ENCODE measurements around the gene EFEMP1. TPM values are rescaled to one million over a fixed set of nuclear protein-coding genes. Genes with fewer than 3 reads are reported as not detected.
"Not testable (repeated sequence)": the region's sequence is repeated elsewhere in the genome, so short reads cannot be mapped to it uniquely, and the experiment has no call there.

EFEMP1 gene
- total RNA-seq, 1 experiment from 2014 or later = 0.15 TPM

DNA sequence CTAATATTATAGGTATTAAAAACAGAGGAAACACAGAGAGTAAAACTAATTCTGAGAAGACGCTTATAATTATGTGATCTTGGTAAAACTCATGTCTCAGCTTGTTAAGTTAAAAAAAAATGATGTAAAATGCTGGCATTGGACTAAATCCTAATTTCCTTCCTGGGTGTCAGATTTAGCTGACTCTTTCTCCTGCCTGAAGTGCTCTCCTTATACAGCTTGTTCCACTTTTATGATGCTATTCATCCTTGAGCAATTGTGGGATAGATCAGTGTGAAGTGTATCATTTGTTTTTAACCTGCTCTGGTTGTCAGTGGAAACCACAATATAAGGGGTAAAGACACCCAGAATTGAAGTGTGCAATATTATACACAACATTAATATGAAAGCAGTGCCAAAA lies 84.9 kb downstream of the EFEMP1 start:
- no peaks in the 10 kb centered on the region for H3K4me1 ChIP-seq (ENCODE audit: insufficient read depth, low read length, poor library complexity, severe bottlenecking)
- no TSS peak for BruUV-seq (replicated peaks)
- ChIA-PET CTCF (no interaction called here), POLR2A (ENCODE audit: low non-redundant PET) (no interaction called here)
- no peaks in the 10 kb centered on the region for H3K9me3 ChIP-seq (ENCODE audit: low read depth, low read length, poor library complexity, severe bottlenecking)
- no peak overlapping the region for H3K4me3 ChIP-seq (ENCODE audit: low read depth, low read length, poor library complexity, severe bottlenecking)
- no peaks in the 10 kb centered on the region for H3K36me3 ChIP-seq (ENCODE audit: insufficient read depth, low read length, poor library complexity, severe bottlenecking)
- no peak for TF ChIP-seq EZH2 (IDR thresholded peaks at IDR 0.05; ENCODE audit: borderline replicate concordance, low read depth, low read length, poor library complexity, severe bottlenecking)
- TF ChIP-seq, protein P1, sequence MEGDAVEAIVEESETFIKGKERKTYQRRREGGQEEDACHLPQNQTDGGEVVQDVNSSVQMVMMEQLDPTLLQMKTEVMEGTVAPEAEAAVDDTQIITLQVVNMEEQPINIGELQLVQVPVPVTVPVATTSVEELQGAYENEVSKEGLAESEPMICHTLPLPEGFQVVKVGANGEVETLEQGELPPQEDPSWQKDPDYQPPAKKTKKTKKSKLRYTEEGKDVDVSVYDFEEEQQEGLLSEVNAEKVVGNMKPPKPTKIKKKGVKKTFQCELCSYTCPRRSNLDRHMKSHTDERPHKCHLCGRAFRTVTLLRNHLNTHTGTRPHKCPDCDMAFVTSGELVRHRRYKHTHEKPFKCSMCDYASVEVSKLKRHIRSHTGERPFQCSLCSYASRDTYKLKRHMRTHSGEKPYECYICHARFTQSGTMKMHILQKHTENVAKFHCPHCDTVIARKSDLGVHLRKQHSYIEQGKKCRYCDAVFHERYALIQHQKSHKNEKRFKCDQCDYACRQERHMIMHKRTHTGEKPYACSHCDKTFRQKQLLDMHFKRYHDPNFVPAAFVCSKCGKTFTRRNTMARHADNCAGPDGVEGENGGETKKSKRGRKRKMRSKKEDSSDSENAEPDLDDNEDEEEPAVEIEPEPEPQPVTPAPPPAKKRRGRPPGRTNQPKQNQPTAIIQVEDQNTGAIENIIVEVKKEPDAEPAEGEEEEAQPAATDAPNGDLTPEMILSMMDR (conservative IDR thresholded peaks at IDR 0.05; ENCODE audit: low read depth, low read length) = no peak
- no peaks in the 10 kb centered on the region for H3K27me3 ChIP-seq (replicated peaks; ENCODE audit: insufficient read depth, low read depth, low read length, poor library complexity)
- intact Hi-C loops (cut with micrococcal nuclease; ENCODE audit: unreplicated experiment) = no loop called here
- no peak overlapping the region for H3K27ac ChIP-seq (ENCODE audit: low read depth, low read length, poor library complexity, severe bottlenecking)
- DNase-seq (ENCODE audit: low spot score) = no peak

DNA sequence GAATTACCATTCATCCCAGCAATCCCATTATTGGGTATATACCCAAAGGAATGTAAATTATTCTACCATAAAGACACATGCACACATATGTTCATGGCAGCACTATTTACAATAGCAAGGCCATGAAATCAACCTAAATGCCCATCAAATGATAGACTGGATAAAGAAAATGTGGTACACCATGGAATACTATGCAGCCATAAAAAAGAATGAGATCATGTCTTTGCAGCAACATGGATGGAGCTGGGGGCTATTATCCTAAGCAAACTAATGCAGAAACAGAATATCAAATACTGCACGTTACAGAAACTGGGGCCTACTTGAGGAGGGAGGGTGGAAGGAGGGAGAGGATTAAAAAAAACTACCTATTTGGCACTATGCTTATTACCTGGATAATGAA lies 85.5 kb downstream of the EFEMP1 start:
- CTCF ChIA-PET; H3K4me3 ChIP-seq (ENCODE audit: low read depth, low read length, poor library complexity, severe bottlenecking); H3K4me1 ChIP-seq (ENCODE audit: insufficient read depth, low read length, poor library complexity, severe bottlenecking); BruUV-seq (replicated peaks); H3K9me3 ChIP-seq (ENCODE audit: low read depth, low read length, poor library complexity, severe bottlenecking); intact Hi-C loops (cut with micrococcal nuclease; ENCODE audit: unreplicated experiment); DNase-seq (ENCODE audit: low spot score); H3K36me3 ChIP-seq (ENCODE audit: insufficient read depth, low read length, poor library complexity, severe bottlenecking); H3K27me3 ChIP-seq (replicated peaks; ENCODE audit: insufficient read depth, low read depth, low read length, poor library complexity); H3K27ac ChIP-seq (ENCODE audit: low read depth, low read length, poor library complexity, severe bottlenecking); POLR2A ChIA-PET (ENCODE audit: low non-redundant PET): not testable (repeated sequence)

DNA sequence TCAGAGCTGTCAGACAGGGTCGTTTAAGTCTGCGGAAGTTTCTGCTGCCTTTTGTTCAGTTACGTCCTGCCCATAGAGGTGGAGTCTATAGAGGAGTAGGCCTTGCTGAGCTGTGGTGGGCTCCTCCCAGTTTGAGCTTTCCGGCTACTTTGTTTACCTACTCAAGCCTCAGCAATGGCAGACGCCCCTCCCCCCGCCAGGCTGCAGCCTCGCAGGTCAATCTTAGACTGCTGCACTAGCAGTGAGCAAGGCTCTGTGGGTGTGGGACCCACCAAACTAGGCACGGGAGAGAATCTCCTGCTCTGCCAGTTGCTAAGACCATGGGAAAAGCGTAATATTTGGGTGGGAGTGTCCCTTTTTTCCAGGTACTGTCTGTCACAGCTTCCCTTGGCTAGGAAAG lies 86.5 kb downstream of the EFEMP1 start:
- Histone ChIP-seq H3K27ac (ENCODE audit: low read depth, low read length, poor library complexity, severe bottlenecking) (no peak overlapping the region), H3K27me3 (replicated peaks; ENCODE audit: insufficient read depth, low read depth, low read length, poor library complexity) (no peaks in the 10 kb centered on the region), H3K36me3 (ENCODE audit: insufficient read depth, low read length, poor library complexity, severe bottlenecking) (no peaks in the 10 kb centered on the region), H3K4me3 (ENCODE audit: low read depth, low read length, poor library complexity, severe bottlenecking) (no peak overlapping the region), H3K4me1 (ENCODE audit: insufficient read depth, low read length, poor library complexity, severe bottlenecking) (no peaks in the 10 kb centered on the region), H3K9me3 (ENCODE audit: low read depth, low read length, poor library complexity, severe bottlenecking) (no peaks in the 10 kb centered on the region)
- no peak for TF ChIP-seq EZH2 (IDR thresholded peaks at IDR 0.05; ENCODE audit: borderline replicate concordance, low read depth, low read length, poor library complexity, severe bottlenecking)
- TF ChIP-seq, protein P1 (conservative IDR thresholded peaks at IDR 0.05; ENCODE audit: low read depth, low read length) = no peak
- BruUV-seq (replicated peaks) = no TSS peak
- no peak for DNase-seq (ENCODE audit: low spot score)
- intact Hi-C loops (cut with micrococcal nuclease; ENCODE audit: unreplicated experiment) = no loop called here
- ChIA-PET POLR2A (ENCODE audit: low non-redundant PET) (no interaction called here), CTCF (no interaction called here)

DNA sequence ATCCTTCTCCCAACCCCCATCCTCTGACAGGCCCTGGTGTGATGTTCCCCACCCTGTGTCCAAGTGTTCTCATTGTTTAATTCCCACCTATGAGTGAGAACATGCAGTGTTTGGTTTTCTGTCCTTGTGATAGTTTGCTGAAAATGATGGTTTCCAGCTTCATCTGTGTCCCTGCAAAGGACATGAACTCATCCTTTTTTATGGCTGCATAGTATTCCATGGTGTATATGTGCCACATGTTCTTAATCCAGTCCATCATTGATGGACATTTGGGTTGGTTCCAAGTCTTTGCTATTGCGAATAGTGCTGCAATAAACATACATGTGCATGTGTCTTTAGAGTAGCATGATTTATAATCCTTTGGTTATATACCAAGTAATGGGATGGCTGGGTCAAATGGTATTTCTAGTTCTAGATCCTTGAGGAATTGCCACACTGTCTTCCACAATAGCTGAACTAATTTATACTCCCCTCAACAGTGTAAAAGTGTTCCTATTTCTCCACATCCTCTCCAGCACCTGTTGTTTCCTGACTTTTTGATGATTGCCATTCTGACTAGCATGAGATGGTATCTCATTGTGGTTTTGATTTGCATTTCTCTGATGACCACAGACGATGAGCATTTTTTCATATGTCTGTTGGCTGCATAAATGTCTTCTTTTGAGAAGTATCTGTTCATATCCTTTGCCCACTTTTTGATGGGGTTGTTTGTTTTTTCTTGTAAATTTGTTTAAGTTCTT lies 91.7 kb downstream of the EFEMP1 start:
- intact Hi-C loops (cut with micrococcal nuclease; ENCODE audit: unreplicated experiment); H3K27ac ChIP-seq (ENCODE audit: low read depth, low read length, poor library complexity, severe bottlenecking); POLR2A ChIA-PET (ENCODE audit: low non-redundant PET); H3K27me3 ChIP-seq (replicated peaks; ENCODE audit: insufficient read depth, low read depth, low read length, poor library complexity); H3K9me3 ChIP-seq (ENCODE audit: low read depth, low read length, poor library complexity, severe bottlenecking); H3K36me3 ChIP-seq (ENCODE audit: insufficient read depth, low read length, poor library complexity, severe bottlenecking); DNase-seq (ENCODE audit: low spot score); H3K4me1 ChIP-seq (ENCODE audit: insufficient read depth, low read length, poor library complexity, severe bottlenecking); H3K4me3 ChIP-seq (ENCODE audit: low read depth, low read length, poor library complexity, severe bottlenecking); BruUV-seq (replicated peaks); CTCF ChIA-PET: not testable (repeated sequence)

All from A673 (cell line).